Sigmoid colon (tissue), 4 donors: ENCODE results near the gene MVB12B.

Experiments used
- EP300 ChIP-seq, 4 donors: sonication (generic); formaldehyde crosslinking; IDR thresholded peaks; one replicate each; pipeline ENCODE4 v1.6.1; 2017; ENCODE audit warnings: antibody characterized with exemption in 4 of 4
- POLR2A ChIP-seq, 2 donors: fragments of 450-650 bp; IDR thresholded peaks; one replicate each; pipeline ENCODE4 v1.6.1; 2016; ENCODE audit warnings: antibody characterized with exemption in 2 of 2, mild to moderate bottlenecking in 2 of 2, moderate library complexity in 2 of 2
- POLR2AphosphoS5 ChIP-seq, 4 donors: sonication (generic); formaldehyde crosslinking; IDR thresholded peaks; one replicate each; pipeline ENCODE4 v1.6.1; 2017; ENCODE audit warnings: antibody characterized with exemption in 4 of 4
- TF ChIP-seq, protein P1 (sequence below), 4 experiments: fragments of 450-650 bp in 3 of 4; fragments of 200-600 bp in 1 of 4; IDR thresholded peaks; one replicate each; pipeline ENCODE4 v1.5.1; 2016 to 2019; ENCODE audit warnings: antibody characterized with exemption in 4 of 4, mild to moderate bottlenecking in 3 of 4, moderate library complexity in 2 of 4

DNA sequence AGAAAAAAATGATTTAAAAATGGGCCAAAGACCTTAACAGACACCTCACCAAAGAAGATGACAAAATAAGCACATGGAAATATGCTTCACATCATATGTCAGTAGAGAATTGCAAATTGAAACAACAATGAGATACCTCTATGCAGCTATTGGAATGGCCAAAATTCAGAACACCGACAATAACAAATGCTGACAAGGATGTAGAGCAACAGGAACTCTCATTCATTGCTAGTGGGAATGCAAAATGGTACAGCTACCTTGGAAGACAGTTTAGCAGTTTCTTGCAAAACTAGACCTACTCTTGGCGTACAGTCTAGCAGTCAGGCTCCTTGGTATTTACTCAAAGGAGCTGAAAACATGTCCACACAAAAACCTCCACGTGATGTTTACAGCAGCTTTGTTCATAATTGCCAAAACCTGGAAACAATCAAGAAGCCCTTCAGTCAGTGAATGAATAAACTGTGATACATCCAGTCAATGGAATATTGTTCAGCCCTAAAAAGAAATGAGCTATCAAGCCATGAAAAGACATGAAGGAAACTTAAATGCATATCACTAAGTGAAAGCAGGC is 10.5 kb upstream of the MVB12B start:
- TF ChIP-seq, protein P1, sequence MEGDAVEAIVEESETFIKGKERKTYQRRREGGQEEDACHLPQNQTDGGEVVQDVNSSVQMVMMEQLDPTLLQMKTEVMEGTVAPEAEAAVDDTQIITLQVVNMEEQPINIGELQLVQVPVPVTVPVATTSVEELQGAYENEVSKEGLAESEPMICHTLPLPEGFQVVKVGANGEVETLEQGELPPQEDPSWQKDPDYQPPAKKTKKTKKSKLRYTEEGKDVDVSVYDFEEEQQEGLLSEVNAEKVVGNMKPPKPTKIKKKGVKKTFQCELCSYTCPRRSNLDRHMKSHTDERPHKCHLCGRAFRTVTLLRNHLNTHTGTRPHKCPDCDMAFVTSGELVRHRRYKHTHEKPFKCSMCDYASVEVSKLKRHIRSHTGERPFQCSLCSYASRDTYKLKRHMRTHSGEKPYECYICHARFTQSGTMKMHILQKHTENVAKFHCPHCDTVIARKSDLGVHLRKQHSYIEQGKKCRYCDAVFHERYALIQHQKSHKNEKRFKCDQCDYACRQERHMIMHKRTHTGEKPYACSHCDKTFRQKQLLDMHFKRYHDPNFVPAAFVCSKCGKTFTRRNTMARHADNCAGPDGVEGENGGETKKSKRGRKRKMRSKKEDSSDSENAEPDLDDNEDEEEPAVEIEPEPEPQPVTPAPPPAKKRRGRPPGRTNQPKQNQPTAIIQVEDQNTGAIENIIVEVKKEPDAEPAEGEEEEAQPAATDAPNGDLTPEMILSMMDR (IDR thresholded peaks at IDR 0.05): no peak
- TF ChIP-seq POLR2A (IDR thresholded peaks at IDR 0.05) (no peak), POLR2AphosphoS5 (IDR thresholded peaks at IDR 0.05) (no peak), EP300 (IDR thresholded peaks at IDR 0.05) (no peak)
